COLO668 (cell line): ENCODE data around the gene SPAG5.
A peak's percentile ranks its signal among the peaks of the same experiment; 100 is the strongest.
"Not testable (repeated sequence)": the region's sequence is repeated elsewhere in the genome, so short reads cannot be mapped to it uniquely, and the experiment has no call there.

Experiments
- DNase-seq: peaks from one replicate; lab custom pipeline; 2025; ENCODE audit not compliant: unreplicated experiment; lab: John Stamatoyannopoulos, UW

Gene SPAG5

GRCh38 chr17:28610376-28610775 is 11.6 kb upstream of the SPAG5 start:
- DNase-seq: no peak

GRCh38 chr17:28604031-28604430 is 5.2 kb upstream of the SPAG5 start:
- not testable (repeated sequence) for DNase-seq

- DNase-seq: peak; percentile 55
Observed at GRCh38 chr17:28599311-28600184, 723 bp upstream of the SPAG5 start.

GRCh38 chr17:28598389-28598788 is 436 bp downstream of the SPAG5 start:
- DNase-seq: no peak

- no peak for DNase-seq
Observed at GRCh38 chr17:28597606-28598383, 1.0 kb downstream of the SPAG5 start.

GRCh38 chr17:28592260-28592659 is 6.6 kb downstream of the SPAG5 start:
- DNase-seq: no peak

GRCh38 chr17:28585851-28586250 is 13.0 kb downstream of the SPAG5 start:
- no peak for DNase-seq

GRCh38 chr17:28584434-28584833 is 14.4 kb downstream of the SPAG5 start:
- DNase-seq: no peak

GRCh38 chr17:28582513-28582912 is 16.3 kb downstream of the SPAG5 start:
- no peak for DNase-seq

GRCh38 chr17:28580959-28581358 is 17.9 kb downstream of the SPAG5 start:
- no peak for DNase-seq

GRCh38 chr17:28579526-28579925 is 19.3 kb downstream of the SPAG5 start:
- DNase-seq: no peak

GRCh38 chr17:28578246-28579195 is 20.3 kb downstream of the SPAG5 start:
- DNase-seq: no peak

- no peak for DNase-seq
Observed at GRCh38 chr17:28577466-28577824, 21.4 kb downstream of the SPAG5 start.

- peak; percentile 95 for DNase-seq
Observed at GRCh38 chr17:28576758-28577465, 21.9 kb downstream of the SPAG5 start, which contains the start of gene ALDOC. ALDOC (minus strand) TSS chr17:28576895; CDS start chr17:28575532, 1,363 bp downstream.

- DNase-seq: not testable (repeated sequence)
Observed at GRCh38 chr17:28576016-28576415, 22.8 kb downstream of the SPAG5 start.

- no peak for DNase-seq
Observed at GRCh38 chr17:28575126-28575795, 23.6 kb downstream of the SPAG5 start.

- DNase-seq: peak; percentile 1
Observed at GRCh38 chr17:28574526-28574925, 24.3 kb downstream of the SPAG5 start.

GRCh38 chr17:28573966-28574480 is 24.8 kb downstream of the SPAG5 start:
- DNase-seq: no peak

GRCh38 chr17:28573521-28573920 is 25.3 kb downstream of the SPAG5 start:
- DNase-seq: no peak

GRCh38 chr17:28573040-28573380 is 25.8 kb downstream of the SPAG5 start:
- DNase-seq: no peak
